Measurements from ENCODE around the gene ZBTB20. TPM values are rescaled to one million over a fixed set of nuclear protein-coding genes. Genes with fewer than 3 reads are reported as not detected.
A peak's percentile ranks its signal among the peaks of the same experiment; 100 is the strongest.

Gene ZBTB20
- total RNA-seq, 1 donor from 2014 or later = 1.6 TPM

- H3K27ac Mint-ChIP-seq = peak overlapping the region; percentile 30
- DNase-seq = peak; percentile 61
- peaks cover 2% of the 10 kb centered on the region for H3K36me3 Mint-ChIP-seq (ENCODE audit: low read depth)
- H3K9me3 Mint-ChIP-seq = no peaks in the 10 kb centered on the region
- no peaks in the 10 kb centered on the region for H3K27me3 Mint-ChIP-seq
- peaks cover 17% of the 10 kb centered on the region for H3K4me1 Mint-ChIP-seq
- H3K4me3 Mint-ChIP-seq = peak overlapping the region; percentile 4
- intact Hi-C loops (cut with micrococcal nuclease) = no loop called here
These were observed 808.3 kb downstream of the ZBTB20 start for GRCh38 chr3:114338651-114339357.

GRCh38 chr3:114336857-114337256 is 810.2 kb downstream of the ZBTB20 start:
- intact Hi-C loops (cut with micrococcal nuclease) = no loop called here
- Mint-ChIP-seq H3K27ac (no peak overlapping the region), H3K4me1 (peaks cover 23% of the 10 kb centered on the region), H3K4me3 (no peak overlapping the region), H3K27me3 (no peaks in the 10 kb centered on the region), H3K36me3 (ENCODE audit: low read depth) (peaks cover 2% of the 10 kb centered on the region), H3K9me3 (no peaks in the 10 kb centered on the region)
- no peak for DNase-seq

GRCh38 chr3:114336122-114336697 is 810.9 kb downstream of the ZBTB20 start:
- Mint-ChIP-seq H3K9me3 (no peaks in the 10 kb centered on the region), H3K27me3 (no peaks in the 10 kb centered on the region)
- no peak for DNase-seq

GRCh38 chr3:114333923-114334240 is 813.2 kb downstream of the ZBTB20 start:
- H3K9me3 Mint-ChIP-seq = peaks cover 6% of the 10 kb centered on the region
- no peak for DNase-seq
- no peaks in the 10 kb centered on the region for H3K27me3 Mint-ChIP-seq
- no peak overlapping the region for H3K4me3 Mint-ChIP-seq
- H3K4me1 Mint-ChIP-seq = peaks cover 40% of the 10 kb centered on the region
- H3K36me3 Mint-ChIP-seq (ENCODE audit: low read depth) = peaks cover 7% of the 10 kb centered on the region
- H3K27ac Mint-ChIP-seq = peak overlapping the region; percentile 89
- intact Hi-C loops (cut with micrococcal nuclease) = no loop called here

More at GRCh38 chr3:114336122-114336697, 810.9 kb downstream of the ZBTB20 start:
- intact Hi-C loops (cut with micrococcal nuclease) = no loop called here
- Mint-ChIP-seq H3K4me3 (no peak overlapping the region), H3K27ac (no peak overlapping the region), H3K4me1 (peaks cover 27% of the 10 kb centered on the region), H3K36me3 (ENCODE audit: low read depth) (peaks cover 5% of the 10 kb centered on the region)

- Mint-ChIP-seq H3K27ac (peak overlapping the region; percentile 89), H3K36me3 (ENCODE audit: low read depth) (peaks cover 6% of the 10 kb centered on the region), H3K27me3 (no peaks in the 10 kb centered on the region), H3K4me1 (peaks cover 43% of the 10 kb centered on the region), H3K4me3 (no peak overlapping the region), H3K9me3 (peaks cover 11% of the 10 kb centered on the region)
- intact Hi-C loops (cut with micrococcal nuclease) = no loop called here
- DNase-seq = no peak
These were observed 813.7 kb downstream of the ZBTB20 start for GRCh38 chr3:114333180-114333922.

GRCh38 chr3:114332342-114333179 is 814.5 kb downstream of the ZBTB20 start:
- H3K27ac Mint-ChIP-seq = peak overlapping the region; percentile 89
- intact Hi-C loops (cut with micrococcal nuclease) = loop anchor here (1.0 kb wide), 1 partner anchor 22 kb away; no protein-coding TSS in a partner anchor
- no peaks in the 10 kb centered on the region for H3K27me3 Mint-ChIP-seq
- peaks cover 11% of the 10 kb centered on the region for H3K9me3 Mint-ChIP-seq
- H3K4me1 Mint-ChIP-seq = peaks cover 42% of the 10 kb centered on the region
- H3K4me3 Mint-ChIP-seq = no peak overlapping the region
- no peak for DNase-seq
- peaks cover 6% of the 10 kb centered on the region for H3K36me3 Mint-ChIP-seq (ENCODE audit: low read depth)

- peaks cover 11% of the 10 kb centered on the region for H3K9me3 Mint-ChIP-seq
- H3K4me1 Mint-ChIP-seq = peaks cover 49% of the 10 kb centered on the region
- peaks cover 6% of the 10 kb centered on the region for H3K36me3 Mint-ChIP-seq (ENCODE audit: low read depth)
- H3K27me3 Mint-ChIP-seq = no peaks in the 10 kb centered on the region
- no peak for DNase-seq
- intact Hi-C loops (cut with micrococcal nuclease) = loop anchor here (1.0 kb wide), 1 partner anchor 21 kb away; no protein-coding TSS in a partner anchor
- no peak overlapping the region for H3K4me3 Mint-ChIP-seq
- H3K27ac Mint-ChIP-seq = peak overlapping the region; percentile 89
These were observed 815.4 kb downstream of the ZBTB20 start for GRCh38 chr3:114331710-114332109.

GRCh38 chr3:114331007-114331406 is 816.1 kb downstream of the ZBTB20 start:
- Mint-ChIP-seq H3K4me3 (no peak overlapping the region), H3K4me1 (peaks cover 49% of the 10 kb centered on the region), H3K27ac (peak overlapping the region; percentile 83), H3K36me3 (ENCODE audit: low read depth) (peaks cover 6% of the 10 kb centered on the region), H3K27me3 (no peaks in the 10 kb centered on the region), H3K9me3 (peaks cover 11% of the 10 kb centered on the region)
- intact Hi-C loops (cut with micrococcal nuclease) = no loop called here
- no peak for DNase-seq

GRCh38 chr3:114329823-114330222 is 817.3 kb downstream of the ZBTB20 start:
- Mint-ChIP-seq H3K4me3 (peak overlapping the region; percentile 34), H3K27me3 (no peaks in the 10 kb centered on the region), H3K4me1 (peaks cover 45% of the 10 kb centered on the region), H3K27ac (peak overlapping the region; percentile 79), H3K36me3 (ENCODE audit: low read depth) (peaks cover 6% of the 10 kb centered on the region), H3K9me3 (peaks cover 11% of the 10 kb centered on the region)
- intact Hi-C loops (cut with micrococcal nuclease) = loop anchor here (2.0 to 10.0 kb wide), 6 partner anchors 21 to 585 kb away; partner anchors contain the start of genes ATP6V1A, CCDC191, NAA50 and QTRT2
- DNase-seq = no peak

GRCh38 chr3:114328345-114328744 is 818.7 kb downstream of the ZBTB20 start:
- DNase-seq = no peak
- peaks cover 6% of the 10 kb centered on the region for H3K36me3 Mint-ChIP-seq (ENCODE audit: low read depth)
- intact Hi-C loops (cut with micrococcal nuclease) = loop anchor here (1.0 to 10.0 kb wide), 7 partner anchors 12 to 584 kb away; partner anchors contain the start of genes ATP6V1A, CCDC191, NAA50 and QTRT2
- peak overlapping the region; percentile 93 for H3K27ac Mint-ChIP-seq
- peak overlapping the region; percentile 65 for H3K4me3 Mint-ChIP-seq
- peaks cover 58% of the 10 kb centered on the region for H3K4me1 Mint-ChIP-seq
- peaks cover 11% of the 10 kb centered on the region for H3K9me3 Mint-ChIP-seq
- H3K27me3 Mint-ChIP-seq = no peaks in the 10 kb centered on the region

- H3K4me3 Mint-ChIP-seq = peak overlapping the region; percentile 70
- peaks cover 6% of the 10 kb centered on the region for H3K36me3 Mint-ChIP-seq (ENCODE audit: low read depth)
- intact Hi-C loops (cut with micrococcal nuclease) = loop anchor here (1.0 to 10.0 kb wide), 7 partner anchors 11 to 583 kb away; partner anchors contain the start of genes ATP6V1A, CCDC191, NAA50 and QTRT2
- H3K27ac Mint-ChIP-seq = peak overlapping the region; percentile 89
- no peaks in the 10 kb centered on the region for H3K27me3 Mint-ChIP-seq
- no peak for DNase-seq
- peaks cover 59% of the 10 kb centered on the region for H3K4me1 Mint-ChIP-seq
- peaks cover 11% of the 10 kb centered on the region for H3K9me3 Mint-ChIP-seq
These were observed 819.4 kb downstream of the ZBTB20 start for GRCh38 chr3:114327665-114328064.

GRCh38 chr3:114323546-114324254 is 823.4 kb downstream of the ZBTB20 start:
- Mint-ChIP-seq H3K4me3 (peak overlapping the region; percentile 6), H3K4me1 (peaks cover 45% of the 10 kb centered on the region), H3K27me3 (no peaks in the 10 kb centered on the region), H3K36me3 (ENCODE audit: low read depth) (peaks cover 5% of the 10 kb centered on the region), H3K27ac (peak overlapping the region; percentile 88), H3K9me3 (peaks cover 3% of the 10 kb centered on the region)
- intact Hi-C loops (cut with micrococcal nuclease) = loop anchor here (10.0 kb wide), 2 partner anchors 269 to 579 kb away; partner anchors contain the start of genes ATP6V1A, CCDC191, NAA50 and QTRT2
- DNase-seq = no peak
